HL-60 (cell line): Measurements from ENCODE around the gene FGFR1OP2.

Source experiments
- DNase-seq, 2 experiments: peaks; one replicate each; pipeline ENCODE4 v3.0.0-alpha.2; 2010 to 2020; ENCODE audit warnings: low read depth in 1 of 2, low spot score in 1 of 2
- H3K27ac ChIP-seq: fragments of 250-450 bp; sonication (Bioruptor Pico); replicated peaks from 2 replicates; pipeline ENCODE4 v1.5.1; 2020; ENCODE audit warnings: mild to moderate bottlenecking, moderate library complexity
- H3K27me3 ChIP-seq: fragments of 250-450 bp; sonication (Bioruptor Pico); 2 replicates; pipeline ENCODE4 v1.5.1; 2021; ENCODE audit warnings: mild to moderate bottlenecking, moderate library complexity; ENCODE audit not compliant: insufficient read depth, poor library complexity, severe bottlenecking
- H3K4me3 ChIP-seq: replicated peaks from 2 replicates; pipeline ENCODE4 v1.5.1; 2011; ENCODE audit warnings: mild to moderate bottlenecking, control low read depth, low read length; ENCODE audit not compliant: insufficient read depth
- CTCF ChIP-seq: IDR thresholded peaks from one replicate; pipeline ENCODE4 v1.5.1; 2011; ENCODE audit warnings: low read length, control low read depth, inconsistent platforms; ENCODE audit not compliant: insufficient read depth
- GABPA ChIP-seq: IDR thresholded peaks from 2 replicates; pipeline ENCODE4 v1.6.1; 2012; ENCODE audit warnings: low read depth
- POLR2AphosphoS5 ChIP-seq: IDR thresholded peaks from 2 replicates; pipeline ENCODE4 v1.6.1; 2012; ENCODE audit warnings: low read depth
- SPI1 ChIP-seq: IDR thresholded peaks from 2 replicates; pipeline ENCODE4 v1.6.1; 2012; ENCODE audit warnings: low read depth, mild to moderate bottlenecking, borderline replicate concordance
- long read RNA-seq: library from polyadenylated mRNA; unstranded; transcript quantifications from one replicate; pipeline ENCODE4 v2.0.0, GENCODE V29; 2020
- TF ChIP-seq, protein P1 (sequence below): IDR thresholded peaks from 2 replicates; pipeline ENCODE4 v1.6.1; 2012; ENCODE audit warnings: low read depth; ENCODE audit not compliant: insufficient replicate concordance

FGFR1OP2 gene
- long read RNA-seq, transcript FGFR1OP2-202 (6 exons, 2,790 nt), result major isoform, 128 of 208 reads
- long read RNA-seq, transcript FGFR1OP2-203 (4 exons, 865 nt), result minor isoform, 15 of 208 reads
- long read RNA-seq, transcript FGFR1OP2-201 (7 exons, 2,924 nt), result minor isoform, 48 of 208 reads
- long read RNA-seq, transcript FGFR1OP2-206 (5 exons, 956 nt), result minor isoform, 7 of 208 reads
- long read RNA-seq, partial matches to known transcripts, result 0 of 208 reads
- long read RNA-seq, other reads (novel, unspliced or antisense), result 9 of 208 reads

DNA sequence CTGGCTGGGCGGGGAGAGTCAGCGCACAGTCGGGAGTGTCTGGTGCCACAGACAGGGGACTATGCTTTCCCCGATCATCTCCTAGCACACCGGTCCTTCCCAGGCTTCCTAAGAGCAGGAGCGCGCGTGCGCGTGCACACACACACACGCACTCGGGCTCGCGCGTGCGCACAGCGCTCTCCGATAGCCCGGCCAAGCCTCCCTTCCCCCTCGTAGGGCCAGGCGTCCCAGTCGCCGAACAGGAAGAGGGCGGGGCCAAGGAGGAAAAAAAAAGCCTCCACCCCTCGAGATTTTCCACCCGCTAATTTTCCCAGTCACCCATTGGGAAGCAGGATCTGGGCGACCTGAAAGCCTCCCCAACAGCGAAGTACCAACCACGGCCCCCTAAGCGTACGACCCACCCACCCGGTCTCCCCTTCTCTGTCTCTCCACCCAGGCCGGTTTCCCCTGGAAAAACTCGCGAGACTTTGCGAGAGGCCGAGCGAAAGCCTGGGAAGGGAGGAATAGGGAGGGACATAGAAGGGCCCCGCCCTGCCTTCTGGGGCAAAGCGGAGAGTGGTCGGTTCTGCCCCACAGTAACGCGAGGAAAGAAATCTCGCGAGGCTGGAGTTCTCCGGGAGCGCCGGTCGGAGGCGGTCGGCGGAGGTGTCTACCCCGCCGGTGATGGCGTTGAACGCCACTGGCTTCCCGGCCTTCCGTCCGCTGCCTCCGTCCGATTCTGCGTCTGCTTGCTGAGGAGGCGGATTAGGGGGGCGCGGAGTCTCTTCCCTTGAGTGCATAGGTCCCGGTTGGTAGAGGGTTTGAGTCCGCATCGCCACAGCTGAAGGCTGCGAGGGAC, at the start of gene FGFR1OP2, which contains the start of gene INTS13:
TSS of gene FGFR1OP2 (plus strand) at position 608 of the 838 bp plus-strand sequence. CDS start 15,689 bp downstream, outside the sequence.
TSS of gene INTS13 (minus strand) at position 119 of the 838 bp plus-strand sequence. CDS start 1,178 bp downstream, outside the sequence.
- TF ChIP-seq GABPA (no peak), POLR2AphosphoS5 (peak; percentile 72), CTCF (no peak), SPI1 (no peak)
- TF ChIP-seq, protein P1, sequence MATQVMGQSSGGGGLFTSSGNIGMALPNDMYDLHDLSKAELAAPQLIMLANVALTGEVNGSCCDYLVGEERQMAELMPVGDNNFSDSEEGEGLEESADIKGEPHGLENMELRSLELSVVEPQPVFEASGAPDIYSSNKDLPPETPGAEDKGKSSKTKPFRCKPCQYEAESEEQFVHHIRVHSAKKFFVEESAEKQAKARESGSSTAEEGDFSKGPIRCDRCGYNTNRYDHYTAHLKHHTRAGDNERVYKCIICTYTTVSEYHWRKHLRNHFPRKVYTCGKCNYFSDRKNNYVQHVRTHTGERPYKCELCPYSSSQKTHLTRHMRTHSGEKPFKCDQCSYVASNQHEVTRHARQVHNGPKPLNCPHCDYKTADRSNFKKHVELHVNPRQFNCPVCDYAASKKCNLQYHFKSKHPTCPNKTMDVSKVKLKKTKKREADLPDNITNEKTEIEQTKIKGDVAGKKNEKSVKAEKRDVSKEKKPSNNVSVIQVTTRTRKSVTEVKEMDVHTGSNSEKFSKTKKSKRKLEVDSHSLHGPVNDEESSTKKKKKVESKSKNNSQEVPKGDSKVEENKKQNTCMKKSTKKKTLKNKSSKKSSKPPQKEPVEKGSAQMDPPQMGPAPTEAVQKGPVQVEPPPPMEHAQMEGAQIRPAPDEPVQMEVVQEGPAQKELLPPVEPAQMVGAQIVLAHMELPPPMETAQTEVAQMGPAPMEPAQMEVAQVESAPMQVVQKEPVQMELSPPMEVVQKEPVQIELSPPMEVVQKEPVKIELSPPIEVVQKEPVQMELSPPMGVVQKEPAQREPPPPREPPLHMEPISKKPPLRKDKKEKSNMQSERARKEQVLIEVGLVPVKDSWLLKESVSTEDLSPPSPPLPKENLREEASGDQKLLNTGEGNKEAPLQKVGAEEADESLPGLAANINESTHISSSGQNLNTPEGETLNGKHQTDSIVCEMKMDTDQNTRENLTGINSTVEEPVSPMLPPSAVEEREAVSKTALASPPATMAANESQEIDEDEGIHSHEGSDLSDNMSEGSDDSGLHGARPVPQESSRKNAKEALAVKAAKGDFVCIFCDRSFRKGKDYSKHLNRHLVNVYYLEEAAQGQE, result peak; percentile 31
- H3K27ac ChIP-seq, result peak within 1 kb of the TSS; percentile 93
- H3K27me3 ChIP-seq, result no peaks in the 10 kb centered on the region
- DNase-seq, result peak; percentile 97 to 99
- H3K4me3 ChIP-seq, result peak within 1 kb of the TSS; percentile 82

DNA sequence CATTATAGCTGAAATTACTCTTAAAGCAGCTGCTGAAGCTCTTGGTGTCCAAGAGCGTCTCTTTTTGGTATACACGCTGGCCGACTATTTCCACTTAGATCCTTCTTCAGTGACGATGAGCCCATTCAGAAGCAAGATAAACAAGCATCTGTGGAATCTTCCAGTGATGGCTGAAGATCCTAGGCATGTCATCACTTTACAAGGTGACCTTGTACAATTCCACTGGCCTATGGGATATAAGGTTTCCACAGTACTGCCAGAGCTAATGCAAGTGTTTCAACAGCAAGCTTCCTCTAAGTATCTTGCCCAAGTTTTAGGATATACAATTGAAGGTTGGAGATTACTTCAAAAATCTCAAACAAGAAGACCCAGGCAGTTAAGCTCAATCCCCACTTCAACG, 47.5 kb upstream of the FGFR1OP2 start:
- no peak overlapping the region for H3K4me3 ChIP-seq
- no peak for DNase-seq
- TF ChIP-seq POLR2AphosphoS5 (no peak), SPI1 (no peak), CTCF (no peak), GABPA (no peak)
- TF ChIP-seq, protein P1, result no peak
- H3K27me3 ChIP-seq, result no peaks in the 10 kb centered on the region
- no peak overlapping the region for H3K27ac ChIP-seq

DNA sequence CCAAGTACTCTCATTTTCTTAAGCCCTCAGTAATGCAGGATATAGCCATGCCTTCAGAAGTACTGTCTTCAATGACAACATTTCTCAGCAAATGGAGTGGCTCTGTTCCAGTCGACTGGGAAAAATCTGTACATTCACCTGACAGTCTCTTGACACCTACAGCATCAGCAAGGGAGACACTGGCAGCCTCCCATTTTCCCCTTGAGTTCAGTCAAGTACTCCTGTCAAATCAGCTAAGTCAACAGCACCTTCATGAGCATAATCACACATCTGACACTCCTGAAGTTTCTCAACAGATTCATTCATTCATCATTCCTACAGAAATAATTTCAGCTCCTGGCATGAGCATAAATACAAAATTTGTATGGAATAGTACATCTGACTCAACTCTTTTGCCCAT, 46.6 kb upstream of the FGFR1OP2 start:
- TF ChIP-seq, protein P1, result no peak
- Histone ChIP-seq H3K27ac (no peak overlapping the region), H3K27me3 (no peaks in the 10 kb centered on the region), H3K4me3 (no peak overlapping the region)
- no peak for DNase-seq
